Endothelial cell of umbilical vein (primary cell): ENCODE results near the gene TMC1. TPM values are rescaled to one million over a fixed set of nuclear protein-coding genes. Genes with fewer than 3 reads are reported as not detected.
A peak's percentile ranks its signal among the peaks of the same experiment; 100 is the strongest.

Experiments
- BruUV-seq: library from RNA; stranded (reverse); fragments of 400-500 nt; replicated peaks from 2 replicates; lab custom pipeline; 2021; lab: Mats Ljungman, UMichigan
- CTCF ChIA-PET: fragments of 300-600, 350-600 bp; sonication (Branson Sonifier 250); formaldehyde crosslinking; loops from one replicate; lab custom pipeline; 2021; ENCODE audit warnings: antibody characterized with exemption, inconsistent platforms; lab: Charles Lee
- POLR2A ChIA-PET: fragments of 300-600, 350-600 bp; sonication (Branson Sonifier 250); formaldehyde crosslinking; loops from one replicate; lab custom pipeline; 2021; ENCODE audit warnings: antibody characterized with exemption, inconsistent platforms; lab: Charles Lee
- DNase-seq: peaks from one replicate; pipeline ENCODE4 v3.0.0-alpha.2; 2011; ENCODE audit warnings: low read depth, low spot score
- FAIRE-seq: peaks from 2 replicates; lab custom pipeline; 2011; peaks lifted over from hg19 to GRCh38; lab: Jason Lieb, UNC
- H2AFZ ChIP-seq: 2 replicates; pipeline ENCODE4 v1.6.0; 2012; ENCODE audit warnings: low read depth, low read length, control low read depth, inconsistent platforms
- H3K27ac ChIP-seq: 2 replicates; pipeline ENCODE4 v1.5.1; 2011; ENCODE audit warnings: low read depth, mild to moderate bottlenecking, control low read depth, low read length, moderate library complexity; ENCODE audit not compliant: insufficient read depth
- H3K27me3 ChIP-seq, 2 experiments: 2 replicates each; pipeline versions ENCODE4 v1.6.0 to v1.6.1; 2011; ENCODE audit warnings: low read length in 2 of 2, mixed read lengths in 1 of 2; ENCODE audit not compliant: control insufficient read depth in 2 of 2, insufficient read depth in 2 of 2
- H3K36me3 ChIP-seq, 2 experiments: 2 replicates in 1 of 2; 3 replicates in 1 of 2; pipeline ENCODE4 v1.5.1; 2011; ENCODE audit warnings: low read length in 2 of 2, mild to moderate bottlenecking in 1 of 2, moderate library complexity in 1 of 2; ENCODE audit not compliant: control insufficient read depth in 2 of 2, insufficient read depth in 2 of 2; ENCODE audit errors: extremely low read depth in 1 of 2
- H3K4me1 ChIP-seq: 3 replicates; pipeline ENCODE4 v1.5.1; 2011; ENCODE audit warnings: mild to moderate bottlenecking, low read length; ENCODE audit not compliant: control insufficient read depth, insufficient read depth; ENCODE audit errors: extremely low read depth
- H3K4me2 ChIP-seq: 2 replicates; pipeline ENCODE4 v1.6.1; 2011; ENCODE audit warnings: low read length, control low read depth, mixed read lengths; ENCODE audit not compliant: insufficient read depth
- H3K4me3 ChIP-seq, 3 experiments: fragments of 200-600 bp in 1 of 3; sonication (generic), shearing (Covaris generic) in 1 of 3; replicated peaks in 1 of 3; 2 replicates each; pipeline ENCODE4 v1.5.1; 2011 to 2016; ENCODE audit warnings: control low read depth in 3 of 3, low read length in 3 of 3, mild to moderate bottlenecking in 2 of 3, inconsistent platforms in 1 of 3, low read depth in 1 of 3, moderate library complexity in 1 of 3; ENCODE audit not compliant: insufficient read depth in 1 of 3
- H3K79me2 ChIP-seq: 2 replicates; pipeline ENCODE4 v1.6.0; 2012; ENCODE audit warnings: low read length, inconsistent platforms; ENCODE audit not compliant: control insufficient read depth, insufficient read depth
- H3K9ac ChIP-seq: replicated peaks from 2 replicates; pipeline ENCODE3; 2011; ENCODE audit warnings: low read length, control low read depth; ENCODE audit not compliant: insufficient read depth; ENCODE audit errors: extremely low read depth
- H3K9me1 ChIP-seq: replicated peaks from 3 replicates; pipeline ENCODE4 v1.6.0; 2011; ENCODE audit warnings: mild to moderate bottlenecking, low read length; ENCODE audit not compliant: control insufficient read depth, insufficient read depth; ENCODE audit errors: extremely low read depth
- H3K9me3 ChIP-seq: replicated peaks from 2 replicates; pipeline ENCODE4 v1.5.1; 2012; ENCODE audit warnings: low read length, inconsistent platforms; ENCODE audit not compliant: control insufficient read depth, insufficient read depth
- H4K20me1 ChIP-seq: replicated peaks from 2 replicates; pipeline ENCODE3; 2011; ENCODE audit warnings: mild to moderate bottlenecking, low read length; ENCODE audit not compliant: control insufficient read depth, insufficient read depth; ENCODE audit errors: extremely low read depth
- EZH2 ChIP-seq: IDR thresholded peaks from 2 replicates; pipeline ENCODE4 v1.6.1; 2012; ENCODE audit warnings: borderline replicate concordance, low read depth, mild to moderate bottlenecking, moderate library complexity, low read length, inconsistent platforms; ENCODE audit not compliant: severe bottlenecking
- FOS ChIP-seq: IDR thresholded peaks from 2 replicates; pipeline ENCODE4 v1.6.1; 2011; ENCODE audit warnings: mild to moderate bottlenecking, low read length, moderate library complexity, borderline replicate concordance; ENCODE audit not compliant: insufficient read depth
- GATA2 ChIP-seq: IDR thresholded peaks from 2 replicates; pipeline ENCODE4 v1.7.0; 2011; ENCODE audit warnings: low read depth, mild to moderate bottlenecking, moderate library complexity, mixed read lengths, low read length; ENCODE audit not compliant: insufficient read length, insufficient read depth
- JUN ChIP-seq: IDR thresholded peaks from 2 replicates; pipeline ENCODE4 v1.6.1; 2011; ENCODE audit warnings: borderline replicate concordance, low read depth; ENCODE audit not compliant: insufficient read length, insufficient read depth
- MYC ChIP-seq: IDR thresholded peaks from one replicate; pipeline ENCODE4 v1.6.1; 2011; ENCODE audit warnings: mild to moderate bottlenecking, low read depth, low read length
- POLR2A ChIP-seq: IDR thresholded peaks from 2 replicates; pipeline ENCODE4 v1.6.1; 2012; ENCODE audit warnings: low read depth, mild to moderate bottlenecking, control low read depth, low read length
- POLR2AphosphoS5 ChIP-seq: IDR thresholded peaks from 2 replicates; pipeline ENCODE4 v1.6.1; 2012; ENCODE audit warnings: low read depth, mild to moderate bottlenecking, control low read depth, low read length, moderate library complexity; ENCODE audit not compliant: insufficient read depth
- dilution Hi-C: fragments of 300-500 bp; cut with MboI; formaldehyde crosslinking; loops from one replicate; pipeline ENCODE4 v1.15.0; 2019; ENCODE audit warnings: low sequenced_read_pairs; ENCODE audit not compliant: extremely low pct_ligation_motif_present
- intact Hi-C: fragments of 100-400 bp; cut with micrococcal nuclease; formaldehyde crosslinking; loops from one replicate; pipeline ENCODE4 v1.10.0; 2022
- polyA plus RNA-seq, 4 experiments: library from polyadenylated mRNA; depleted of rRNA in 3 of 4; stranded (reverse) in 3 of 4; unstranded in 1 of 4; fragments of >200 nt; gene quantifications; 2 replicates each; pipeline versions ENCODE4 v1.2.1 to v1.2.3, GENCODE V29; 2011 to 2012; ENCODE audit warnings: missing spikeins in 1 of 4
- total RNA-seq: library from RNA; stranded (reverse); gene quantifications from 2 replicates; pipeline ENCODE4 v1.2.3, GENCODE V29; 2021
- TF ChIP-seq, protein P1 (sequence below), 2 donors: IDR thresholded peaks; 1 replicate in 1 of 2; 2 replicates in 1 of 2; pipeline ENCODE4 v1.5.1; 2011; ENCODE audit warnings: low read length in 2 of 2, mild to moderate bottlenecking in 2 of 2, moderate library complexity in 2 of 2, control low read depth in 1 of 2, inconsistent platforms in 1 of 2, low read depth in 1 of 2; ENCODE audit not compliant: insufficient read depth in 1 of 2; ENCODE audit errors: extremely low read depth in 1 of 2
- TF ChIP-seq, protein P2 (sequence below): IDR thresholded peaks from 2 replicates; pipeline ENCODE4 v1.6.1; 2011; ENCODE audit not compliant: insufficient read depth, insufficient read length

TMC1 gene
- total and polyA plus RNA-seq, 2 donors (not counting 3 experiments of a cell fraction or from before 2014, with no cell fraction given), result 1.5 TPM; not detected in 1

DNA sequence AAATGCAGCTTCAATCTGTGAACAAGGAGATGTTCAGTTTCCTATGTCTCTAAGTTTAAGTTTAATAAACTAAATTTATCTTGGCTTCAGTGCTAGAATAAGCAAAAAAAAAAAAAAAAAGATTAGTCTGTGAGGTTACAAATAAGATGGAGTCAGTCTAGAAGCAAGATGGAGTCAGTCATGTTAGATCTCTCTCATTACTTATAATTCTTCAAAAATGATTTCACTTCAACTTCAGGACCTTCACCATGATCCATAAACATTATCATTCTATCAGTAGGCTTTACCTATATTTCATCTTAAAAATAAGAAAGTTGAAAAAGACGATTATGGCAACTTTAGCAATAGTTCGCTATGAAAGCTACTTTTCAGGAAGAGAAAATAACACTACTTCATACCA lies 30.2 kb upstream of the TMC1 start:
- CTCF ChIA-PET, result interaction anchor here (1.1 kb wide), 1 partner anchor 210 kb away, joined by 3 read pairs; no protein-coding TSS in a partner anchor

More for the DNA sequence above, 30.2 kb upstream of the TMC1 start:
- intact Hi-C loops, result no loop called here
- TF ChIP-seq EZH2 (no peak), POLR2A (no peak), GATA2 (no peak), FOS (no peak), JUN (no peak), MYC (no peak), POLR2AphosphoS5 (no peak)
- TF ChIP-seq, protein P1, sequence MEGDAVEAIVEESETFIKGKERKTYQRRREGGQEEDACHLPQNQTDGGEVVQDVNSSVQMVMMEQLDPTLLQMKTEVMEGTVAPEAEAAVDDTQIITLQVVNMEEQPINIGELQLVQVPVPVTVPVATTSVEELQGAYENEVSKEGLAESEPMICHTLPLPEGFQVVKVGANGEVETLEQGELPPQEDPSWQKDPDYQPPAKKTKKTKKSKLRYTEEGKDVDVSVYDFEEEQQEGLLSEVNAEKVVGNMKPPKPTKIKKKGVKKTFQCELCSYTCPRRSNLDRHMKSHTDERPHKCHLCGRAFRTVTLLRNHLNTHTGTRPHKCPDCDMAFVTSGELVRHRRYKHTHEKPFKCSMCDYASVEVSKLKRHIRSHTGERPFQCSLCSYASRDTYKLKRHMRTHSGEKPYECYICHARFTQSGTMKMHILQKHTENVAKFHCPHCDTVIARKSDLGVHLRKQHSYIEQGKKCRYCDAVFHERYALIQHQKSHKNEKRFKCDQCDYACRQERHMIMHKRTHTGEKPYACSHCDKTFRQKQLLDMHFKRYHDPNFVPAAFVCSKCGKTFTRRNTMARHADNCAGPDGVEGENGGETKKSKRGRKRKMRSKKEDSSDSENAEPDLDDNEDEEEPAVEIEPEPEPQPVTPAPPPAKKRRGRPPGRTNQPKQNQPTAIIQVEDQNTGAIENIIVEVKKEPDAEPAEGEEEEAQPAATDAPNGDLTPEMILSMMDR (IDR thresholded peaks at IDR 0.05; ENCODE audit: extremely low read depth in 1 of 2, insufficient read depth in 1 of 2, low read depth in 1 of 2, low read length in 2 of 2), result no peak
- TF ChIP-seq, protein P2, sequence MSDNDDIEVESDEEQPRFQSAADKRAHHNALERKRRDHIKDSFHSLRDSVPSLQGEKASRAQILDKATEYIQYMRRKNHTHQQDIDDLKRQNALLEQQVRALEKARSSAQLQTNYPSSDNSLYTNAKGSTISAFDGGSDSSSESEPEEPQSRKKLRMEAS, result no peak
- Histone ChIP-seq H3K36me3 (no peaks in the 10 kb centered on the region), H2AFZ (no peak overlapping the region), H3K9ac (no peak overlapping the region), H3K4me3 (no peak overlapping the region), H3K4me2 (no peak overlapping the region), H4K20me1 (no peaks in the 10 kb centered on the region), H3K27ac (no peak overlapping the region), H3K27me3 (no peaks in the 10 kb centered on the region), H3K9me1 (no peaks in the 10 kb centered on the region), H3K4me1 (no peaks in the 10 kb centered on the region), H3K9me3 (no peaks in the 10 kb centered on the region), H3K79me2 (no peaks in the 10 kb centered on the region)
- FAIRE-seq (peak; percentile 28), DNase-seq (no peak)
- BruUV-seq, result no TSS peak
- dilution Hi-C loops, result no loop called here
- POLR2A ChIA-PET, result no interaction called here
